ENCODE results near the gene IL1RAPL1.

- TF ChIP-seq, protein P1, sequence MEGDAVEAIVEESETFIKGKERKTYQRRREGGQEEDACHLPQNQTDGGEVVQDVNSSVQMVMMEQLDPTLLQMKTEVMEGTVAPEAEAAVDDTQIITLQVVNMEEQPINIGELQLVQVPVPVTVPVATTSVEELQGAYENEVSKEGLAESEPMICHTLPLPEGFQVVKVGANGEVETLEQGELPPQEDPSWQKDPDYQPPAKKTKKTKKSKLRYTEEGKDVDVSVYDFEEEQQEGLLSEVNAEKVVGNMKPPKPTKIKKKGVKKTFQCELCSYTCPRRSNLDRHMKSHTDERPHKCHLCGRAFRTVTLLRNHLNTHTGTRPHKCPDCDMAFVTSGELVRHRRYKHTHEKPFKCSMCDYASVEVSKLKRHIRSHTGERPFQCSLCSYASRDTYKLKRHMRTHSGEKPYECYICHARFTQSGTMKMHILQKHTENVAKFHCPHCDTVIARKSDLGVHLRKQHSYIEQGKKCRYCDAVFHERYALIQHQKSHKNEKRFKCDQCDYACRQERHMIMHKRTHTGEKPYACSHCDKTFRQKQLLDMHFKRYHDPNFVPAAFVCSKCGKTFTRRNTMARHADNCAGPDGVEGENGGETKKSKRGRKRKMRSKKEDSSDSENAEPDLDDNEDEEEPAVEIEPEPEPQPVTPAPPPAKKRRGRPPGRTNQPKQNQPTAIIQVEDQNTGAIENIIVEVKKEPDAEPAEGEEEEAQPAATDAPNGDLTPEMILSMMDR (IDR thresholded peaks at IDR 0.05): no peak
- no peak for TF ChIP-seq POLR2A (IDR thresholded peaks at IDR 0.05)
Measured at GRCh38 chrX:29397506-29397905, 810.3 kb downstream of the IL1RAPL1 start.

Measured in thyroid gland (tissue), 4 donors.